Heart right ventricle (tissue), 16 donors: ENCODE data around the gene PACS2. TPM values are rescaled to one million over a fixed set of nuclear protein-coding genes. Genes with fewer than 3 reads are reported as not detected.

ENCODE experiments used
- ATAC-seq, 8 donors: fragments of 200-7000 bp; cut with Tn5 transposase; one replicate each; pipeline ENCODE4 v1.9.1; 2020; ENCODE audit warnings: mild to moderate bottlenecking in 8 of 8, moderate library complexity in 8 of 8, moderate number of reproducible peaks in 1 of 8
- DNase-seq, 2 donors: peaks; one replicate each; pipeline ENCODE4 v3.0.0-alpha.2; 2020
- H3K27ac ChIP-seq, 10 donors: fragments of 200-600 bp; sonication (generic) in 2 of 10; one replicate each; pipeline versions ENCODE4 v1.5.0 to v1.8.0; 2020 to 2022; ENCODE audit warnings: mild to moderate bottlenecking in 3 of 10
- H3K27me3 ChIP-seq, 7 donors: fragments of 200-600 bp; one replicate each; pipeline ENCODE4 v1.8.0; 2021 to 2022; ENCODE audit warnings: mild to moderate bottlenecking in 2 of 7
- H3K36me3 ChIP-seq, 9 donors: fragments of 200-600 bp; sonication (generic) in 1 of 9; one replicate each; pipeline versions ENCODE4 v1.5.0 to v1.8.0; 2020 to 2022; ENCODE audit warnings: mild to moderate bottlenecking in 2 of 9
- H3K4me1 ChIP-seq, 9 donors: fragments of 200-600 bp; sonication (generic) in 1 of 9; one replicate each; pipeline versions ENCODE4 v1.5.0 to v1.8.0; 2020 to 2022; ENCODE audit warnings: mild to moderate bottlenecking in 4 of 9
- H3K4me3 ChIP-seq, 10 donors: fragments of 200-600 bp; sonication (generic) in 2 of 10; one replicate each; pipeline versions ENCODE4 v1.5.0 to v1.8.0; 2020 to 2022; ENCODE audit warnings: mild to moderate bottlenecking in 7 of 10, moderate library complexity in 2 of 10
- H3K9me3 ChIP-seq, 11 donors: fragments of 200-600 bp in 10 of 11; sonication (generic) in 2 of 11; one replicate each; pipeline versions ENCODE4 v1.5.0 to v1.8.0; 2013 to 2022; ENCODE audit warnings: mild to moderate bottlenecking in 2 of 11, control low read depth in 1 of 11, moderate library complexity in 1 of 11
- WGBS, 2 donors: extraction: QIAGEN DNeasy Blood & Tissue Kit; methylation state at CpG; one replicate each; pipeline ENCODE4 v1.1.7; 2013; ENCODE audit warnings: inconsistent platforms in 1 of 2; 5-methylcytosine and 5-hydroxymethylcytosine counted together
- intact Hi-C, 10 donors: fragments of 100-400 bp; cut with DNase I; formaldehyde crosslinking; loops; one replicate each; pipeline versions ENCODE4 v1.11.1 to v1.14.2; 2022
- polyA plus RNA-seq, 2 donors: library from polyadenylated mRNA; stranded (reverse); fragments of 200-250 nt; gene quantifications; one replicate each; pipeline ENCODE4 v1.2.3, GENCODE V29; 2013
- total RNA-seq, 10 donors: library from RNA; stranded (reverse); fragmentation: NEBNext Ultra II Directional in 3 of 10; extraction: Animal tissue kit (Norgen Biotek cat#: 25700) in 3 of 10; gene quantifications; one replicate each; pipeline versions ENCODE4 v1.2.1 to v1.2.4, GENCODE V29; 2021 to 2023
- TF ChIP-seq, protein P1 (sequence below), 9 donors: fragments of 200-600 bp; sonication (generic) in 2 of 9; IDR thresholded peaks; one replicate each; pipeline versions ENCODE4 v1.5.0 to v1.8.0; 2021 to 2022; ENCODE audit warnings: antibody characterized with exemption in 9 of 9, mild to moderate bottlenecking in 5 of 9, moderate library complexity in 1 of 9
- donor health status: Arrhythmogenic right ventricular cardiomyopathy.
- donor health status: ischemic (EF 13 %, LVEDD 7.1; RV severe dilation, severe dysfunction).
- donor health status: healthy with polysubstance abuse.
- donor health status: DM: no; HTN: yes; CAD: no.
- donor health status: DM: no; HTN: no; CAD: no.
- donor health status: ischemic (EF 25% LVEDD 6.9; RV normal size, moderate dysfunction).
- donor health status: ischemic (EF 25% LVEDD 5.7; RV mildly dilated, moderate dysfunction).
- donor health status: healthy.
- donor health status: DM: yes; HTN: yes; CAD: no.
- donor health status: Ischemic cardiomyopathy.
- donor health status: ischemic (EF 35%, LVEDD 5.7; RV mildly dilated, moderate dysfunction).
- donor health status: nonischemic (EF 11% LVEDD 7.7; RV severe dilation, severe dysfunction).
- donor health status: DM: yes; HTN: yes; CAD: no.
- donor health status: PGD.
- donor health status: ischemic (EF 29% LVEDD 5.4; RV normal size, mild dysfunction).
- donor health status: nonischemic (EF 23%, LVEDD 6.1; RV moderate dilation, normal function).

PACS2 gene
- total and polyA plus RNA-seq, 12 donors = 41.8 to 123 (median 54.6) TPM

DNA sequence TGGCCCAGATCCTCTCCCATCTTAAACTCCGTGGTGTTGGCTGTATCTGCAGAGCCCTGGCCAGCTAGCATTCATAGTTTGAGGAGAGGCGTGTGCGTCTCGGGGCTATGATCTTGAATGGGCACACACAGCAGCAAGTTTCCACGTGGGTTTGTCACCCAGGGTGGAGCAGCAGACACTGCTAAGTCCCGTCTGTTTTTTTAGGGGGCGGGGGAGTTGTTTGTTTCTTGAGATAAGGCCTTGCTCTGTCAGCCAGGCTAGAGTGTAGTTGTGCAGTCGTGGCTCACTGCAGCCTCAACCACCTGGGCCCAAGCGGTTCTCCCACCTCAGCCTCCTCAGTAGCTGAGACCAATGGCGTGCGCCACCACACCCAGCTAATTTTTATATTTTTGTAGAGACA, 63.7 kb downstream of the PACS2 start:
- DNase-seq (no peak), ATAC-seq (no peak)
- H3K27me3 ChIP-seq = no peaks in the 10 kb centered on the region
- peaks cover 0 to 6% (median 0%) of the 10 kb centered on the region in 9 donors for H3K4me1 ChIP-seq
- TF ChIP-seq, protein P1, sequence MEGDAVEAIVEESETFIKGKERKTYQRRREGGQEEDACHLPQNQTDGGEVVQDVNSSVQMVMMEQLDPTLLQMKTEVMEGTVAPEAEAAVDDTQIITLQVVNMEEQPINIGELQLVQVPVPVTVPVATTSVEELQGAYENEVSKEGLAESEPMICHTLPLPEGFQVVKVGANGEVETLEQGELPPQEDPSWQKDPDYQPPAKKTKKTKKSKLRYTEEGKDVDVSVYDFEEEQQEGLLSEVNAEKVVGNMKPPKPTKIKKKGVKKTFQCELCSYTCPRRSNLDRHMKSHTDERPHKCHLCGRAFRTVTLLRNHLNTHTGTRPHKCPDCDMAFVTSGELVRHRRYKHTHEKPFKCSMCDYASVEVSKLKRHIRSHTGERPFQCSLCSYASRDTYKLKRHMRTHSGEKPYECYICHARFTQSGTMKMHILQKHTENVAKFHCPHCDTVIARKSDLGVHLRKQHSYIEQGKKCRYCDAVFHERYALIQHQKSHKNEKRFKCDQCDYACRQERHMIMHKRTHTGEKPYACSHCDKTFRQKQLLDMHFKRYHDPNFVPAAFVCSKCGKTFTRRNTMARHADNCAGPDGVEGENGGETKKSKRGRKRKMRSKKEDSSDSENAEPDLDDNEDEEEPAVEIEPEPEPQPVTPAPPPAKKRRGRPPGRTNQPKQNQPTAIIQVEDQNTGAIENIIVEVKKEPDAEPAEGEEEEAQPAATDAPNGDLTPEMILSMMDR (IDR thresholded peaks at IDR 0.05) = no peak
- H3K36me3 ChIP-seq = peaks cover 0 to 39% (median 5%) of the 10 kb centered on the region in 9 donors
- no peak overlapping the region for H3K4me3 ChIP-seq
- WGBS, 2 donors = 82 to 87% methylated on average over 11 of the region's 11 CpGs
- no peak overlapping the region for H3K27ac ChIP-seq
- no peaks in the 10 kb centered on the region for H3K9me3 ChIP-seq
- intact Hi-C loops = loop anchor here in 4 of 10 donors (10.0 kb wide), 3 partner anchors 57 to 147 kb away; partner anchors contain the start of gene TMEM121 (in 1 of the 4)

DNA sequence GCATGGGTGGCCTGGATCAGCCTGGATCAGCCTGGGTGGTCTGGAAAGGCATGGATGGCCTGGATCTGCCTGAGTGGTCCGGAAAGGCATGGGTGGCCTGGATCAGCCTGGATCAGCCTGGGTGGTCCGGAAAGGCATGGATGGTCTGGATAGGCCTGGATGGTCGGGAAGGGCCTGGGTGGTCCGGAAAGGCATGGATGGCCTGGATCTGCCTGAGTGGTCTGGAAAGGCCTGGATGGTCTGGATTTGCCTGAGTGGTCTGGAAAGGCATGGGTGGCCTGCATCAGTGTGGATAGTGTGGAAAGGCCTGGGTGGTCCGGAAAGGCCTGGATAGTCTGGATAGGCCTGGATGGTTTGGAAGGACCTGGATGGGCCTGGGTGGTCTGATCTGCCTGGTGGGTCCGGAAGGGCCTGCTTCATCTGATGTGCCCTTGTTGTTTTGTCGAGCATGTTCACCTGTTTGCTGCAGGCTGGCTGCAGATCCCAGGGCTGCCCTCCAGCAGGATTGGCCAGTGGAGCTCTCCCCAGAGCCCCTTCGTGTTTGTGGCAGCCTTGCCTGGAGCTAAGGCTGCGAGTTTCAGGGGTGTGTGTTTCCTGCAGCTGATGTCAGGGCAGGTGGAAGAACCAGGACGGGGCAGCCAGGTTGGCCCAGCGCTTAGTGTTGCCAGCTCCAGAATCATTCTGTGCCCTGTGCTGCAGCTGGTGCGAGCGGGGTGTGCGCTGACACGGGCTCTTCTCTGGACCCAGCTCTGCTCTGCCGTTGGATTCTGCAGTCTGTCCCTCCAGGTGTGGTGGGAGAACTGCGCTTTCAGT, 64.5 kb downstream of the PACS2 start:
- Histone ChIP-seq H3K27ac (no peak overlapping the region), H3K4me3 (no peak overlapping the region), H3K27me3 (no peaks in the 10 kb centered on the region), H3K4me1 (peaks cover 0 to 6% (median 0%) of the 10 kb centered on the region in 9 donors), H3K36me3 (peaks cover 0 to 47% (median 5%) of the 10 kb centered on the region in 9 donors), H3K9me3 (no peaks in the 10 kb centered on the region)
- 95 to 96% methylated on average over 17 of the region's 17 CpGs for WGBS, 2 donors
- no peak for DNase-seq
- intact Hi-C loops = loop anchor here in 4 of 10 donors (10.0 kb wide), 3 partner anchors 56 to 146 kb away; partner anchors contain the start of gene TMEM121 (in 1 of the 4)
- no peak for ATAC-seq
- TF ChIP-seq, protein P1 (IDR thresholded peaks at IDR 0.05) = no peak

DNA sequence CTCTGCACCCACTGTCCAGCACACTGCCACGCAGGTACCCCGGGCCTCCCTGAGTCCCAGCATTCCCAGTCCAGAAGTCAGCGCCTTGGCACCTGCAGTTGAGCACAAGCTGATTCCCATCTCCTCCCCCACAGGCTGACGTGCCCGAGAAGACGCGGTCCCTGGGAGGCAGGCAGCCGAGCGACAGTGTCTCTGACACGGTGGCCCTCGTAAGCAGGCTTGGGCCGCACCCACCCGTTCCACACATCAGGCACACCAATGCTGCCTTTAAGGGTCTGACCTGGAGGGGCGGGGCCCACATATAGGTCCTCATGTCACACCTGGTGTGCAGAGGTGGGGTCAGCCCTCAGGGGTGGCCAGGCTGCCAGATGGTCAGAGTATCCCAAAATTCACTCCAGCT, 65.4 kb downstream of the PACS2 start:
- DNase-seq (no peak), ATAC-seq (no peak)
- WGBS, 2 donors = 96% methylated on average over 14 of the region's 14 CpGs

DNA sequence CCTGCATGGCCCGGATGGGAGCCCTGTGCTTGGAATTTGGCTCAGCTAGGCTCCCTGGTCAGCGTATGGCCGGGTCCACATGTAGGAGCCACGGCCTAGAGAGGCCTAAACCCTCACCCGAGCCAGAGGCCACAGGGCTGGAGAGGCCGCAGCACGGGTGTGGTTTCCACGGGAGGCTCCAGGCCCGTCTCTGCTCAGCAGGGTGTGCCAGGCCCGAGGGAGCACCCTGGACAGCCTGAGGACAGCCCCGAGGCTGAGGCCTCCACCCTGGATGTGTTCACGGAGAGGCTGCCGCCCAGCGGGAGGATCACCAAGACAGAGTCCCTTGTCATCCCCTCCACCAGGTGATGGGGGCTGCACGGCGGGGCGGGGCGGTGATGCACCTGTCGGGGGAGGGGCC, 66.2 kb downstream of the PACS2 start:
- H3K27me3 ChIP-seq = no peaks in the 10 kb centered on the region
- no peak overlapping the region for H3K27ac ChIP-seq
- 84 to 89% methylated on average over 19 of the region's 19 CpGs for WGBS, 2 donors
- intact Hi-C loops = loop anchor here in 1 of 10 donors (5.0 kb wide), 1 partner anchor 62 kb away; no protein-coding TSS in a partner anchor
- TF ChIP-seq, protein P1 (IDR thresholded peaks at IDR 0.05) = no peak
- peaks cover 0 to 3% (median 0%) of the 10 kb centered on the region in 9 donors for H3K4me1 ChIP-seq
- ATAC-seq = no peak
- H3K4me3 ChIP-seq = no peak overlapping the region
- H3K9me3 ChIP-seq = no peaks in the 10 kb centered on the region
- H3K36me3 ChIP-seq = peaks cover 0 to 62% (median 14%) of the 10 kb centered on the region in 9 donors
- no peak for DNase-seq

More for the DNA sequence above, 65.4 kb downstream of the PACS2 start:
- H3K27me3 ChIP-seq = no peaks in the 10 kb centered on the region
- no peaks in the 10 kb centered on the region for H3K9me3 ChIP-seq
- peaks cover 0 to 6% (median 0%) of the 10 kb centered on the region in 9 donors for H3K4me1 ChIP-seq
- no peak overlapping the region for H3K27ac ChIP-seq
- intact Hi-C loops = loop anchor here in 5 of 10 donors (5.0 to 10.0 kb wide), 4 partner anchors 55 to 145 kb away; partner anchors contain the start of gene TMEM121 (in 1 of the 5)
- TF ChIP-seq, protein P1 (IDR thresholded peaks at IDR 0.05) = no peak
- H3K4me3 ChIP-seq = no peak overlapping the region
- peaks cover 0 to 54% (median 8%) of the 10 kb centered on the region in 9 donors for H3K36me3 ChIP-seq
